ENCODE data around the gene MUC13. TPM values are rescaled to one million over a fixed set of nuclear protein-coding genes. Genes with fewer than 3 reads are reported as not detected.

The MUC13 gene
- total RNA-seq, 1 experiment from 2014 or later = 0.13 TPM

GRCh38 chr3:124981472-124981871 is 46.9 kb upstream of the MUC13 start:
- Histone ChIP-seq H3K36me3 (ENCODE audit: control insufficient read depth, insufficient read depth, low read length) (no peaks in the 10 kb centered on the region), H3K27ac (ENCODE audit: low read length) (no peak overlapping the region), H3K9me3 (ENCODE audit: control insufficient read depth, insufficient read depth, low read depth, low read length) (no peaks in the 10 kb centered on the region), H3K4me1 (ENCODE audit: control insufficient read depth, insufficient read depth, low read length) (0 out of 2 replicates have a peak, but pooled peaks cover 3% of the 10 kb centered on the region), H3K27me3 (ENCODE audit: control insufficient read depth, insufficient read depth, low read length) (no peaks in the 10 kb centered on the region), H3K4me3 (ENCODE audit: low read depth in 2 of 2, low read length in 2 of 2) (no peak overlapping the region)
- DNase-seq (ENCODE audit: low read depth, low spot score) = no peak
- no peak for ATAC-seq
- intact Hi-C loops (cut with micrococcal nuclease; ENCODE audit: unreplicated experiment) = loop anchor here (10.0 kb wide), 1 partner anchor 47 kb away; the partner anchor contains the start of gene MUC13
- no peak for TF ChIP-seq CTCF (IDR thresholded peaks at IDR 0.05)
- TF ChIP-seq REST (IDR thresholded peaks at IDR 0.05; ENCODE audit: insufficient read depth in 1 of 2, low read depth in 2 of 2, low read length in 1 of 2) = no peak
- no peak for TF ChIP-seq TCF7L2 (IDR thresholded peaks at IDR 0.05; ENCODE audit: low read depth, low read length)
- TF ChIP-seq POLR2AphosphoS5 (IDR thresholded peaks at IDR 0.05; ENCODE audit: low read depth, low read length) = no peak
- in situ Hi-C loops (cut with HindIII; ENCODE audit: low pct_unique_long_range_greater_than_20kb, low sequenced_read_pairs) = no loop called here
- POLR2A ChIA-PET = no interaction called here
- BruUV-seq (replicated peaks) = no TSS peak
- CTCF ChIA-PET = no interaction called here

DNA sequence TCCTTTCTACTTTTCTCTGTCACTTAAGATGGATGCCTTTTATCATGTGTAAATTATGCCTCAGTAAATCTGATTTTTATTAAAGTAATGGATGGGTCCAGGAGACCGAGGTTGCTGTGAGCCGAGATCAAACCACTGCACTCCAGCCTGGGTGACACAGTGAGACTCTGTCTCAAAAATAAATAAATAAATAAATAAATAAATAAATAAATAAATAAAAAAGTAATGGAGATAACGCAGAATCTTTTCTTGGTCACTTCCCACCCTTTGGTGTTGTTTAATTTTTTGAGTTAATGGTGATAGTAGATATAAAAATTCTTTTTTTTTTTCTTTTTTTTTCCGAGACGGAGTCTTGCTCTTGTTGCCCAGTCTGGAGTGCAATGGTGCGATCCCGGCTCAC is 44.1 kb upstream of the MUC13 start:
- no peak for ATAC-seq
- DNase-seq (ENCODE audit: low read depth, low spot score) = no peak
- in situ Hi-C loops (cut with HindIII; ENCODE audit: low pct_unique_long_range_greater_than_20kb, low sequenced_read_pairs) (no loop called here), intact Hi-C loops (cut with micrococcal nuclease; ENCODE audit: unreplicated experiment) (no loop called here)
- Histone ChIP-seq H3K27ac (ENCODE audit: low read length) (no peak overlapping the region), H3K9me3 (ENCODE audit: control insufficient read depth, insufficient read depth, low read depth, low read length) (no peaks in the 10 kb centered on the region), H3K27me3 (ENCODE audit: control insufficient read depth, insufficient read depth, low read length) (no peaks in the 10 kb centered on the region), H3K4me3 (ENCODE audit: low read depth in 2 of 2, low read length in 2 of 2) (no peak overlapping the region), H3K4me1 (ENCODE audit: control insufficient read depth, insufficient read depth, low read length) (no peaks in the 10 kb centered on the region), H3K36me3 (ENCODE audit: control insufficient read depth, insufficient read depth, low read length) (peaks cover 1% of the 10 kb centered on the region; the same call in 1 of the 2 replicates)
- ChIA-PET CTCF (interaction anchor here (0.7 kb wide), 1 partner anchor 211 kb away, joined by 3 read pairs; no protein-coding TSS in a partner anchor), POLR2A (no interaction called here)
- TF ChIP-seq REST (IDR thresholded peaks at IDR 0.05; ENCODE audit: insufficient read depth in 1 of 2, low read depth in 2 of 2, low read length in 1 of 2) (no peak), CTCF (IDR thresholded peaks at IDR 0.05) (no peak), POLR2AphosphoS5 (IDR thresholded peaks at IDR 0.05; ENCODE audit: low read depth, low read length) (no peak), SIN3A (IDR thresholded peaks at IDR 0.05; ENCODE audit: borderline replicate concordance, insufficient read depth, low read depth, low read length) (no peak)
- no TSS peak for BruUV-seq (replicated peaks)

Data from Panc1 (cell line).